IMR-90 (cell line): ENCODE measurements around the gene CNTN4. TPM values are rescaled to one million over a fixed set of nuclear protein-coding genes. Genes with fewer than 3 reads are reported as not detected.

ENCODE experiments used
- ATAC-seq: fragments of 200-7000 bp; cut with Tn5 transposase; 2 replicates; pipeline ENCODE4 v1.9.1; 2020; ENCODE audit warnings: low read depth, mild to moderate bottlenecking, moderate library complexity
- BruUV-seq: library from RNA; stranded (reverse); fragments of 400-500 nt; replicated peaks from 2 replicates; lab custom pipeline; 2021; lab: Mats Ljungman, UMichigan
- CTCF ChIA-PET: fragments of 300-600 bp; formaldehyde crosslinking; extraction: SDS; loops from one replicate; lab custom pipeline; 2021; ENCODE audit warnings: antibody characterized with exemption; lab: Yijun Ruan, JAX
- POLR2A ChIA-PET: fragments of 300-600 bp; sonication (Branson Sonifier 250); formaldehyde crosslinking; loops from one replicate; lab custom pipeline; 2022; ENCODE audit warnings: antibody characterized with exemption; ENCODE audit not compliant: unreplicated experiment; lab: Charles Lee
- DNase-seq: peaks from one replicate; pipeline ENCODE4 v3.0.0; 2013
- H2AFZ ChIP-seq: replicated peaks from 2 replicates; pipeline ENCODE3; 2013; ENCODE audit warnings: low read length, mild to moderate bottlenecking; ENCODE audit not compliant: poor library complexity
- H2AK5ac ChIP-seq: 2 replicates; pipeline ENCODE4 v1.6.1; 2013; ENCODE audit warnings: low read depth, low read length, inconsistent platforms
- H2AK9ac ChIP-seq: replicated peaks from 2 replicates; pipeline ENCODE3; 2013; ENCODE audit warnings: mild to moderate bottlenecking, low read depth, low read length, moderate library complexity; ENCODE audit not compliant: poor library complexity
- H2BK120ac ChIP-seq: 2 replicates; pipeline ENCODE4 v1.6.1; 2013; ENCODE audit warnings: low read depth, low read length, inconsistent platforms
- H2BK15ac ChIP-seq: 3 replicates; pipeline ENCODE4 v1.6.1; 2013; ENCODE audit warnings: low read depth, low read length, inconsistent platforms
- H2BK20ac ChIP-seq: 2 replicates; pipeline ENCODE4 v1.6.1; 2013; ENCODE audit warnings: low read depth, mild to moderate bottlenecking, inconsistent platforms, low read length, moderate library complexity
- H2BK5ac ChIP-seq: 2 replicates; pipeline ENCODE4 v1.6.1; 2013; ENCODE audit warnings: mild to moderate bottlenecking, low read depth, low read length, inconsistent platforms; ENCODE audit not compliant: poor library complexity, severe bottlenecking
- H3K14ac ChIP-seq: replicated peaks from 2 replicates; pipeline ENCODE4 v1.6.1; 2013; ENCODE audit warnings: low read depth, low read length, inconsistent platforms
- H3K18ac ChIP-seq: 2 replicates; pipeline ENCODE4 v1.6.1; 2013; ENCODE audit warnings: low read depth, low read length, control low read depth
- H3K23ac ChIP-seq: 2 replicates; pipeline ENCODE4 v1.6.1; 2013; ENCODE audit warnings: low read depth, low read length, inconsistent platforms
- H3K27ac ChIP-seq: 2 replicates; pipeline ENCODE4 v1.5.1; 2013; ENCODE audit warnings: mild to moderate bottlenecking, control low read depth, low read length; ENCODE audit not compliant: insufficient read depth
- H3K27me3 ChIP-seq: 2 replicates; pipeline ENCODE4 v1.6.1; 2013; ENCODE audit warnings: low read length; ENCODE audit not compliant: control insufficient read depth, insufficient read depth
- H3K36me3 ChIP-seq: 2 replicates; pipeline ENCODE4 v1.6.1; 2013; ENCODE audit warnings: low read length, mixed read lengths; ENCODE audit not compliant: control insufficient read depth, insufficient read depth
- H3K4ac ChIP-seq: 2 replicates; pipeline ENCODE4 v1.6.1; 2013; ENCODE audit warnings: low read depth, low read length, inconsistent platforms
- H3K4me1 ChIP-seq: 2 replicates; pipeline ENCODE4 v1.6.1; 2013; ENCODE audit warnings: low read length, mixed read lengths; ENCODE audit not compliant: control insufficient read depth, insufficient read depth
- H3K4me2 ChIP-seq: 2 replicates; pipeline ENCODE4 v1.6.1; 2013; ENCODE audit warnings: low read depth, mild to moderate bottlenecking, control low read depth, low read length, moderate library complexity
- H3K4me3 ChIP-seq: 2 replicates; pipeline ENCODE4 v1.5.1; 2013; ENCODE audit warnings: low read depth, mild to moderate bottlenecking, control low read depth, low read length, moderate library complexity; ENCODE audit not compliant: insufficient read depth
- H3K56ac ChIP-seq: 2 replicates; pipeline ENCODE4 v1.6.1; 2013; ENCODE audit warnings: low read length, inconsistent platforms; ENCODE audit not compliant: insufficient read depth; ENCODE audit errors: extremely low read depth
- H3K79me1 ChIP-seq, 2 experiments: 2 replicates each; pipeline ENCODE4 v1.6.1; 2013; ENCODE audit warnings: low read length in 2 of 2, inconsistent platforms in 1 of 2, low read depth in 1 of 2
- H3K9ac ChIP-seq: 2 replicates; pipeline ENCODE4 v1.6.1; 2013; ENCODE audit warnings: low read depth, low read length, control low read depth
- H3K9me1 ChIP-seq: 2 replicates; pipeline ENCODE4 v1.6.1; 2013; ENCODE audit warnings: low read length, inconsistent platforms; ENCODE audit not compliant: insufficient read depth
- H3K9me3 ChIP-seq: 2 replicates; pipeline ENCODE4 v1.6.1; 2013; ENCODE audit warnings: low read length; ENCODE audit not compliant: control insufficient read depth, insufficient read depth
- H4K20me1 ChIP-seq: 2 replicates; pipeline ENCODE4 v1.6.1; 2013; ENCODE audit warnings: low read length, inconsistent platforms; ENCODE audit not compliant: insufficient read depth
- H4K5ac ChIP-seq: 2 replicates; pipeline ENCODE4 v1.6.1; 2013; ENCODE audit warnings: mild to moderate bottlenecking, low read depth, low read length, control low read depth
- H4K8ac ChIP-seq, 2 experiments: 2 replicates each; pipeline ENCODE4 v1.6.1; 2013; ENCODE audit warnings: low read depth in 2 of 2, low read length in 2 of 2, control low read depth in 1 of 2, inconsistent platforms in 1 of 2
- H4K91ac ChIP-seq: 2 replicates; pipeline ENCODE4 v1.6.1; 2013; ENCODE audit warnings: low read depth, low read length, inconsistent platforms; ENCODE audit not compliant: insufficient read depth
- BHLHE40 ChIP-seq: fragments of 150-350 bp; IDR thresholded peaks from 2 replicates; pipeline ENCODE4 v1.6.1; 2016; ENCODE audit warnings: mild to moderate bottlenecking, low read depth, low read length
- CEBPB ChIP-seq: IDR thresholded peaks from 2 replicates; pipeline ENCODE4 v1.6.1; 2012; ENCODE audit warnings: low read depth, low read length, improper control_type of control experiment
- CHD1 ChIP-seq: IDR thresholded peaks from 2 replicates; pipeline ENCODE4 v1.6.1; 2012; ENCODE audit warnings: low read depth, low read length, improper control_type of control experiment
- FOS ChIP-seq: fragments of 150-350 bp; IDR thresholded peaks from 2 replicates; pipeline ENCODE4 v1.6.1; 2016; ENCODE audit warnings: low read depth, low read length
- MAFK ChIP-seq: IDR thresholded peaks from 2 replicates; pipeline ENCODE4 v1.6.1; 2012; ENCODE audit warnings: low read depth, low read length, improper control_type of control experiment
- MAZ ChIP-seq: IDR thresholded peaks from 2 replicates; pipeline ENCODE4 v1.6.1; 2012; ENCODE audit warnings: low read depth, mild to moderate bottlenecking, low read length, improper control_type of control experiment, moderate library complexity, borderline replicate concordance
- MXI1 ChIP-seq: IDR thresholded peaks from 2 replicates; pipeline ENCODE4 v1.6.1; 2012; ENCODE audit warnings: low read depth, mild to moderate bottlenecking, low read length, moderate library complexity, borderline replicate concordance
- NFE2L2 ChIP-seq: fragments of 150-350 bp; IDR thresholded peaks from 2 replicates; pipeline ENCODE4 v1.6.1; 2016; ENCODE audit warnings: low read depth, mild to moderate bottlenecking, low read length
- POLR2A ChIP-seq: IDR thresholded peaks from 2 replicates; pipeline ENCODE4 v1.6.1; 2012; ENCODE audit warnings: mild to moderate bottlenecking, low read depth, low read length
- RAD21 ChIP-seq: IDR thresholded peaks from 2 replicates; pipeline ENCODE4 v1.6.1; 2012; ENCODE audit warnings: low read length, improper control_type of control experiment
- RCOR1 ChIP-seq: IDR thresholded peaks from 2 replicates; pipeline ENCODE4 v1.6.1; 2012; ENCODE audit warnings: mild to moderate bottlenecking, low read length, improper control_type of control experiment; ENCODE audit not compliant: insufficient replicate concordance
- RFX5 ChIP-seq: IDR thresholded peaks from 2 replicates; pipeline ENCODE4 v1.8.0; 2012; ENCODE audit warnings: low read depth, mild to moderate bottlenecking, low read length, moderate library complexity
- SMC3 ChIP-seq: fragments of 150-350 bp; IDR thresholded peaks from 2 replicates; pipeline ENCODE4 v1.6.1; 2016; ENCODE audit warnings: low read depth, mild to moderate bottlenecking, antibody characterized with exemption, low read length, moderate library complexity
- WGBS, 2 experiments: methylation state at CpG; one replicate each; pipeline versions ENCODE4 v1.1.5 to v1.1.7; 2013; ENCODE audit warnings: missing lambda C conversion rate in 2 of 2; ENCODE audit not compliant: insufficient read length in 1 of 2; ENCODE audit errors: extremely low coverage in 2 of 2; 5-methylcytosine and 5-hydroxymethylcytosine counted together
- dilution Hi-C: fragments of 300-500 bp; cut with HindIII; formaldehyde crosslinking; loops from one replicate; pipeline ENCODE4 v1.14.3; 2018; ENCODE audit warnings: low sequenced_read_pairs; ENCODE audit not compliant: unreplicated experiment
- in situ Hi-C: fragments of 300-500 bp; cut with MboI; formaldehyde crosslinking; loops from 3 replicates; pipeline ENCODE4 v1.14.3; 2019; ENCODE audit warnings: low sequenced_read_pairs, inconsistent platforms, mixed read lengths
- intact Hi-C: fragments of 100-400 bp; cut with micrococcal nuclease; formaldehyde crosslinking; loops from 2 replicates; pipeline ENCODE4 v1.10.0; 2022
- polyA plus RNA-seq, 3 experiments: library from polyadenylated mRNA; depleted of rRNA; stranded (reverse); fragments of >200 nt; gene quantifications; 2 replicates each; pipeline ENCODE4 v1.2.3, GENCODE V29; 2012; ENCODE audit warnings: low replicate concordance in 1 of 3
- total RNA-seq: library from RNA; depleted of rRNA; stranded (reverse); fragments of >200 nt; gene quantifications from 2 replicates; pipeline ENCODE4 v1.2.3, GENCODE V29; 2012
- TF ChIP-seq, protein P1 (sequence below): fragments of 150-350 bp; IDR thresholded peaks from 2 replicates; pipeline ENCODE4 v1.6.1; 2016; ENCODE audit warnings: low read depth, mild to moderate bottlenecking, low read length, moderate library complexity, borderline replicate concordance
- TF ChIP-seq, protein P2 (sequence below): fragments of 150-350 bp; IDR thresholded peaks from 2 replicates; pipeline ENCODE4 v1.6.1; 2017; ENCODE audit warnings: mild to moderate bottlenecking, antibody characterized with exemption, low read length, low read depth

The CNTN4 gene
- total and polyA plus RNA-seq, 2 of the 4 experiments (the other 2 are of a cell fraction): under 0.01 TPM; not detected in 1

DNA sequence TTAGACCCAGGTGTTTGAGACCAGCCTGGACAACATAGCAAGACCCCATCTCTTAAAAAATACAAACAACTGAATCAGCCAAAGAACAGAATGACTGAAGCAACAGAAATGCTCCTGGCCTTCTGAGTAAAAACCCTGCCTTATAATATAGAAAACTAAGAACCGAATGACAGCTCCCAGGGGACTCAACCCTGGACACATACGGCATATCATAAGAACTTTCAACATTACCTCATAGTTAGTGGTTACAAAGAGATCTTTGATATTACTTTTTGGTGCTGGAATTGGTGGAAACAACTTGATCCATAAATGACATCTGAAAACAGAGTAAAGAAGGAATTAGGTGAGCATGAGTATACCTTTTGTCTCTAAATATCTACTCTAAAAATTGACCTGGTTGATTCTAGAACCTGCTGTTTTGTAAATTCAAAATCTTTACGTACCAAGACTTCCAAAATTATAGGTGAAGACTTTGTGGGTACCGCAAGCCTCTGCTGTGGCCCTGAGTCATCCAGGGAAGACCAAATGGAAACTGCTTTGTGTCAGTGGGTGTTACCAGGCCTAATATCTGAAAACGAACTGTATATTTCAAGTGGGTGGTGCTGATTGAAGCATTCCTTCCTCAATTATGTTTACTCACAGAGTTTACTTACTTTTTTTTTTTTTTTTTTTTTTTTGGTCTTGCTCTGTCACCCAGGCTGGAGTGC lies 976.0 kb downstream of the CNTN4 start:
- no peak overlapping the region for H3K9ac ChIP-seq
- H3K79me1 ChIP-seq: no peaks in the 10 kb centered on the region
- intact Hi-C loops (no loop called here), in situ Hi-C loops (no loop called here), dilution Hi-C loops (no loop called here)
- H3K4me3 ChIP-seq: no peak overlapping the region
- H4K8ac ChIP-seq: no peak overlapping the region
- no peaks in the 10 kb centered on the region for H3K4me1 ChIP-seq
- H3K27ac ChIP-seq: no peak overlapping the region
- no peak overlapping the region for H3K4ac ChIP-seq
- H2AFZ ChIP-seq: no peak overlapping the region
- H3K18ac ChIP-seq: no peak overlapping the region
- H2BK15ac ChIP-seq: no peak overlapping the region
- H3K9me3 ChIP-seq: no peaks in the 10 kb centered on the region
- H2AK5ac ChIP-seq: no peak overlapping the region
- no peaks in the 10 kb centered on the region for H3K9me1 ChIP-seq
- H4K91ac ChIP-seq: no peak overlapping the region
- H2BK20ac ChIP-seq: no peak overlapping the region
- CTCF ChIA-PET: no interaction called here
- DNase-seq: no peak
- no peak overlapping the region for H3K23ac ChIP-seq
- no peak overlapping the region for H3K14ac ChIP-seq
- H4K20me1 ChIP-seq: no peaks in the 10 kb centered on the region
- BruUV-seq: no TSS peak
- H3K36me3 ChIP-seq: no peaks in the 10 kb centered on the region
- H3K4me2 ChIP-seq: no peak overlapping the region
- no peaks in the 10 kb centered on the region for H3K27me3 ChIP-seq
- H2BK120ac ChIP-seq: no peak overlapping the region
- H2BK5ac ChIP-seq: no peak overlapping the region
- no peak overlapping the region for H3K56ac ChIP-seq
- no peak for ATAC-seq
- POLR2A ChIA-PET: no interaction called here
- H2AK9ac ChIP-seq: no peak overlapping the region
- WGBS, 2 experiments: no CpG with 5 or more reads among the region's 5 CpGs
- no peak overlapping the region for H4K5ac ChIP-seq
- no peak for TF ChIP-seq MAFK
- TF ChIP-seq RCOR1: no peak
- TF ChIP-seq MXI1: no peak
- TF ChIP-seq, protein P1, sequence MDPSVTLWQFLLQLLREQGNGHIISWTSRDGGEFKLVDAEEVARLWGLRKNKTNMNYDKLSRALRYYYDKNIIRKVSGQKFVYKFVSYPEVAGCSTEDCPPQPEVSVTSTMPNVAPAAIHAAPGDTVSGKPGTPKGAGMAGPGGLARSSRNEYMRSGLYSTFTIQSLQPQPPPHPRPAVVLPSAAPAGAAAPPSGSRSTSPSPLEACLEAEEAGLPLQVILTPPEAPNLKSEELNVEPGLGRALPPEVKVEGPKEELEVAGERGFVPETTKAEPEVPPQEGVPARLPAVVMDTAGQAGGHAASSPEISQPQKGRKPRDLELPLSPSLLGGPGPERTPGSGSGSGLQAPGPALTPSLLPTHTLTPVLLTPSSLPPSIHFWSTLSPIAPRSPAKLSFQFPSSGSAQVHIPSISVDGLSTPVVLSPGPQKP: no peak
- no peak for TF ChIP-seq FOS
- TF ChIP-seq, protein P2, sequence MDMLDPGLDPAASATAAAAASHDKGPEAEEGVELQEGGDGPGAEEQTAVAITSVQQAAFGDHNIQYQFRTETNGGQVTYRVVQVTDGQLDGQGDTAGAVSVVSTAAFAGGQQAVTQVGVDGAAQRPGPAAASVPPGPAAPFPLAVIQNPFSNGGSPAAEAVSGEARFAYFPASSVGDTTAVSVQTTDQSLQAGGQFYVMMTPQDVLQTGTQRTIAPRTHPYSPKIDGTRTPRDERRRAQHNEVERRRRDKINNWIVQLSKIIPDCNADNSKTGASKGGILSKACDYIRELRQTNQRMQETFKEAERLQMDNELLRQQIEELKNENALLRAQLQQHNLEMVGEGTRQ: no peak
- TF ChIP-seq CHD1: no peak
- no peak for TF ChIP-seq SMC3
- no peak for TF ChIP-seq MAZ
- no peak for TF ChIP-seq POLR2A
- TF ChIP-seq RAD21: no peak
- no peak for TF ChIP-seq BHLHE40
- no peak for TF ChIP-seq RFX5
- TF ChIP-seq CEBPB: no peak
- TF ChIP-seq NFE2L2: no peak
